Subcutaneous abdominal adipose tissue (tissue), 5 donors: ENCODE results near the gene DSC1.

Source experiments
- H3K27ac ChIP-seq: one replicate; pipeline ENCODE4 v1.7.0; 2013; ENCODE audit warnings: low read depth, mild to moderate bottlenecking, inconsistent platforms, low read length, moderate library complexity
- H3K27me3 ChIP-seq, 5 donors: one replicate each; pipeline ENCODE4 v1.7.0; 2013; ENCODE audit warnings: low read length in 5 of 5, inconsistent platforms in 1 of 5; ENCODE audit not compliant: control insufficient read depth in 5 of 5, insufficient read depth in 4 of 5
- H3K36me3 ChIP-seq, 5 donors: one replicate each; pipeline ENCODE4 v1.7.0; 2013; ENCODE audit warnings: low read length in 5 of 5; ENCODE audit not compliant: control insufficient read depth in 5 of 5, insufficient read depth in 5 of 5
- H3K4me1 ChIP-seq, 5 donors: one replicate each; pipeline ENCODE4 v1.7.0; 2013; ENCODE audit warnings: low read length in 5 of 5, mild to moderate bottlenecking in 3 of 5, moderate library complexity in 1 of 5; ENCODE audit not compliant: control insufficient read depth in 5 of 5, insufficient read depth in 5 of 5
- H3K4me3 ChIP-seq, 5 donors: one replicate each; pipeline ENCODE4 v1.7.0; 2013; ENCODE audit warnings: low read length in 5 of 5, low read depth in 1 of 5
- H3K9ac ChIP-seq, 5 donors: one replicate each; pipeline ENCODE4 v1.7.0; 2013; ENCODE audit warnings: low read length in 5 of 5, mild to moderate bottlenecking in 4 of 5, moderate library complexity in 3 of 5
- H3K9me3 ChIP-seq, 5 donors: one replicate each; pipeline ENCODE4 v1.7.0; 2013; ENCODE audit warnings: low read length in 5 of 5; ENCODE audit not compliant: control insufficient read depth in 5 of 5
- donor health status: healthy.
- donor health status: healthy.
- donor health status: healthy.
- donor health status: healthy.
- donor health status: healthy.

The DSC1 gene

GRCh38 chr18:31112804-31113203 is 49.9 kb downstream of the DSC1 start:
- Histone ChIP-seq H3K9ac (no peak overlapping the region), H3K4me3 (no peak overlapping the region), H3K36me3 (no peaks in the 10 kb centered on the region), H3K27me3 (no peaks in the 10 kb centered on the region), H3K9me3 (no peaks in the 10 kb centered on the region), H3K27ac (no peak overlapping the region), H3K4me1 (no peaks in the 10 kb centered on the region)

DNA sequence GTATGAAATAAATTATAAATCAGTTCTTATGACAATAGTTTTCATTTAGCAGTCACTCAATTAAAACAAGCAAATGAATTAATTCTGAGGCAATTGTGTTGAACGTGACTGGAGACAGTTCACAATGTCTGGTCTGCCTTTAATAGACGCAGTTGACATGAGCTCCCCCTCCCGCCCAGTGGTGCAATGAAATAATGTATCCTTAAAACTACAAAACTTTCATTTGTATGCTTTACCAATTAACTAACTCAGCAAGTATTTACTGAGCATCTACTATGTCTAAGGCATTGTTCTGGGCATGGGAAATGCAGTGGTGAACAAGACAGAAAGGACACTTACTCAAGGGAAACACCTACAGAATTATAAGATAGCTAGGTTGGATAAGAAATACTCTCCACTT is 56.9 kb downstream of the DSC1 start:
- Histone ChIP-seq H3K9ac (no peak overlapping the region), H3K4me1 (peaks cover 0 to 13% (median 12%) of the 10 kb centered on the region in 5 donors), H3K36me3 (no peaks in the 10 kb centered on the region), H3K27ac (no peak overlapping the region), H3K27me3 (peaks cover 0 to 4% (median 0%) of the 10 kb centered on the region in 5 donors), H3K4me3 (no peak overlapping the region), H3K9me3 (no peaks in the 10 kb centered on the region)

- H3K36me3 ChIP-seq = no peaks in the 10 kb centered on the region
- peaks cover 0 to 23% (median 18%) of the 10 kb centered on the region in 5 donors for H3K4me1 ChIP-seq
- H3K9me3 ChIP-seq = no peaks in the 10 kb centered on the region
- H3K9ac ChIP-seq = no peak overlapping the region
- no peak overlapping the region for H3K27ac ChIP-seq
- H3K4me3 ChIP-seq = no peak overlapping the region
- peaks cover 0 to 4% (median 0%) of the 10 kb centered on the region in 5 donors for H3K27me3 ChIP-seq
Measured at GRCh38 chr18:31104444-31104843, 58.2 kb downstream of the DSC1 start.

DNA sequence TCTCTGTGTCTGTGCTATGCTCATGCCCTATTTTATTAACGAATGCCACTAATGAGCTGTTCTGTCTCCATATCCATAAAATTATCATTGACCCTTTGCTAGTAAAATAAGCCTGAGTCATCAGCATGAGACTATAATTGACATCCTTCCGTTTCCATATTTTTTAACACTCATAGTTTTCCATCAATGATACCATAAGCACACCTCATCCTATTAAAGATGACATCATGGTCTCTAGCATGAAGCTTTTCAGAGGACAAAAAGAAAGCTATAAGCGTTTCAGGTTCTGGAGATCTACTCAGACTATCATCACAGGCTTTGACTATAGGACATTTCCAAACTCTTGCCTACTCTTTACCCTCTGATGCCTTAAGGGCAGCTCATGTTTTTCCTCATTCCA is 59.2 kb downstream of the DSC1 start:
- H3K36me3 ChIP-seq = no peaks in the 10 kb centered on the region
- no peak overlapping the region for H3K4me3 ChIP-seq
- peaks cover 0 to 4% (median 0%) of the 10 kb centered on the region in 5 donors for H3K27me3 ChIP-seq
- H3K27ac ChIP-seq = no peak overlapping the region
- H3K4me1 ChIP-seq = peaks cover 0 to 23% (median 18%) of the 10 kb centered on the region in 5 donors
- H3K9me3 ChIP-seq = no peaks in the 10 kb centered on the region
- H3K9ac ChIP-seq = no peak overlapping the region

GRCh38 chr18:31102941-31103340 is 59.7 kb downstream of the DSC1 start:
- no peak overlapping the region for H3K4me3 ChIP-seq
- no peaks in the 10 kb centered on the region for H3K36me3 ChIP-seq
- peaks cover 0 to 23% (median 18%) of the 10 kb centered on the region in 5 donors for H3K4me1 ChIP-seq
- no peak overlapping the region for H3K9ac ChIP-seq
- no peaks in the 10 kb centered on the region for H3K9me3 ChIP-seq
- peaks cover 0 to 4% (median 0%) of the 10 kb centered on the region in 5 donors for H3K27me3 ChIP-seq
- H3K27ac ChIP-seq = no peak overlapping the region

GRCh38 chr18:31102025-31102684 is 60.5 kb downstream of the DSC1 start, which contains the start of gene DSC2:
Gene DSC2 (minus strand): TSS chr18:31102421. CDS start chr18:31101971, 450 bp downstream.
- peak within 1 kb of the TSS; percentile 66 to 81 (median 74) for H3K4me3 ChIP-seq
- peak within 1 kb of the TSS; percentile 31 for H3K27ac ChIP-seq
- no peaks in the 10 kb centered on the region for H3K36me3 ChIP-seq
- H3K9me3 ChIP-seq = no peaks in the 10 kb centered on the region
- peaks cover 0 to 23% (median 18%) of the 10 kb centered on the region in 5 donors for H3K4me1 ChIP-seq
- peaks cover 0 to 4% (median 0%) of the 10 kb centered on the region in 5 donors for H3K27me3 ChIP-seq
- H3K9ac ChIP-seq = peak within 1 kb of the TSS in 4 of 5 donors; percentile 46 to 80 (median 74)

GRCh38 chr18:31101183-31102024 is 61.3 kb downstream of the DSC1 start:
- Histone ChIP-seq H3K4me1 (peaks cover 0 to 23% (median 18%) of the 10 kb centered on the region in 5 donors), H3K27ac (peak overlapping the region; percentile 59), H3K9ac (peak overlapping the region in 4 of 5 donors; percentile 46 to 80 (median 74)), H3K36me3 (no peaks in the 10 kb centered on the region), H3K27me3 (peaks cover 0 to 4% (median 0%) of the 10 kb centered on the region in 5 donors), H3K9me3 (no peaks in the 10 kb centered on the region), H3K4me3 (peak overlapping the region; percentile 71 to 81 (median 76))

DNA sequence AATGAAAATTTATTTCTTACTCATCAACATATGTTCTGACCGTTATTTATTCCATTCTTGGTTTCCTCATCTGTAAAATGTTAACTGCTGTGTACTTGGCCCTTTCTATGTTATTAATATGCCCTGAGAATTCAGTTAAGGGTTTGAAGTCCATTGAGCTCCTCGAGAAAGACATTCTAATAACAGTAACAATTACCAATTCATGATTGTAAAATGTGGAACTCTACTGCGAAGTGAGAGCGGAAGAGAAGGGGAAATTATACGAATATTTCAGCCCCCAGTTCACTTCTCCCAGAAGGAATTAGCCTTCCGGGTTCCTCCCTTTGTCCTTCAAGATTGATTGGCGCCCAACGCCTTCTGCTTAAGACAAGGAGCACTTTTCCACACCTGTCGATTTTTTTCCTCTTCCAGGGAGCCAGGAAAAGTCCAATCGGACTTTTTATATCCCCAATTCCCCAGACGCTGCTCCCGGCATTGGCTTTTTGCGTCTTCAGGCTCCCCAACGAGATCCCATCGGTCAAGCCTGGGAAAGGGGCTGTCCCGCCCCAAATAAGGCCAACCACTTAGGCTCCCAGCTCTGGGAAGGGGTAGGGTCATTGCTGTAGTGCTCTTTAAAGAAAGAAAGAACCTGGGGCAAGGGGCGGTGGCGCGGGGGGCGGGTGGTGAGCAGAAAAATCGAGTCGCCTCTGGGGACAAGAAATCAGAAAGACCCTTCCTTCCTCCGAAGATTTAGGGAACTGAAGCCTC is 62.0 kb downstream of the DSC1 start:
- peaks cover 0 to 4% (median 0%) of the 10 kb centered on the region in 5 donors for H3K27me3 ChIP-seq
- H3K36me3 ChIP-seq = no peaks in the 10 kb centered on the region
- H3K27ac ChIP-seq = peak overlapping the region; percentile 59
- H3K9me3 ChIP-seq = no peaks in the 10 kb centered on the region
- peak overlapping the region; percentile 71 to 81 (median 76) for H3K4me3 ChIP-seq
- peaks cover 0 to 23% (median 18%) of the 10 kb centered on the region in 5 donors for H3K4me1 ChIP-seq
- peak overlapping the region in 4 of 5 donors; percentile 35 to 68 (median 60) for H3K9ac ChIP-seq

- Histone ChIP-seq H3K27ac (no peak overlapping the region), H3K4me1 (peaks cover 0 to 23% (median 18%) of the 10 kb centered on the region in 5 donors), H3K9me3 (no peaks in the 10 kb centered on the region), H3K27me3 (peaks cover 0 to 4% (median 0%) of the 10 kb centered on the region in 5 donors), H3K4me3 (peak overlapping the region in 4 of 5 donors; percentile 71 to 78 (median 75)), H3K9ac (no peak overlapping the region), H3K36me3 (no peaks in the 10 kb centered on the region)
Measured at GRCh38 chr18:31099450-31100230, 63.0 kb downstream of the DSC1 start.
